Measurements from ENCODE around the gene USP34.
A peak's percentile ranks its signal among the peaks of the same experiment; 100 is the strongest.

Gene USP34

DNA sequence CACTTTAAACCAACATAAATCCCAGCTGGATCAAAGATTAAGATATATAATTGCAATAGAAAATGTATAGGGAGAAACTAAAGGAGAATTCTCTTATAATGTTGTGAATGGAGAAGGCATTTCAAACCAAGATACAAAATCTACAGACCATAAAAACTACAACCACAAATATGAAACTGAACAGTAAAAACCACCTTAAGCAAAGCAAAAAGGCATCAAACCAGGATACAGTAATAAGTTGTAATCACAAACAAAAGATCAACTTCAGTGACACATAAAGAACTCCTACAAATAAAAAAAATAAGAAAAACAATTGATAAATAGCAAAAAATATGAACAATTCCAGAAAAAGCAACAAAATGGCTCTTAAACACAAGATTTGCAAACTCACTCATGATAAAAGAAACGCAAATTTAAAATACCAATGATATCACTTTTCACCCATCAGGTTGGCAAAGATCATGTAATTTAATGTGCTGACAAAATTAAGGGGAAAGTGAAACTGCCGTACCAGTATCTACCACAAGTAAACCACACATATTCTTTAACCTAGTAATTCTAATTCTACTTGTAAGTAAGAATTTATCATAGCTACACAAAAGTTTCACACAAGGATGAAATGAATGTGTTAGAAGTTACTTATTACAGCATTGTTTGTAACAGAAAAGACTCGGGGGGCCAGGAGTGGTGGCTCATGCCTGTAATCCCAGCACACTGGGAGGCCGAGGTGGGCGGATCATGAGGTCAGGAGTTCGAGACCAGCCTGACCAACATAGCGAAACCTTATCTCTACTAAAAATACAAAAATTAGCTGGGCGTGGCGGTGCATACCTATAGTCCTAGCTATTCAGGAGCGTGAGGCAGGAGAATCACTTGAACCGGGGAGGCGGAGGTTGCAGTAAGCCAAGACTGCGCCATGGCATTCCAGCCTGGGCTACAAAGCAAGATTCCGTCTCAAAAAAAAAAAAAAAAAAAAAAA lies 101.9 kb downstream of the USP34 start:
- DNase-seq: peak; percentile 32

DNA sequence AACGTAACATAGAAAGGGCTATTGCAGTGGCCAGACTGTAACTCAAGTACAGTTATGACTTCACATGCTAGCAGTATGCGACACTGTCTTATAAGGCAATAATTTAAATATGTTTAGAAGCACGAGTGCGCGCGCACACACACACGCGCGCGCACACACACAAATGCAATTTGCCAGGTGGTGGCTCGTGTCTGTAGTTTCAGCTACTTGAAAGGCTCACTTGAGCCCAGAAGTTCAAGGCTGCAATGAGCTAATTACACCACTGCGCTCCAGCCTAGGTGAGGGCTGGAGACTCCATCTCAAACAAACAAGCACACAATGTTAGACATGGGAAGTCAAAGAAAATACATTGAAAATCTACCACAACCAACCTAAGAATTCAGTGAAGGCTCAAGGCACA lies 103.7 kb downstream of the USP34 start:
- DNase-seq: no peak

GRCh38 chr2:61363580-61363979 lies 107.3 kb downstream of the USP34 start:
- no peak for DNase-seq

DNA sequence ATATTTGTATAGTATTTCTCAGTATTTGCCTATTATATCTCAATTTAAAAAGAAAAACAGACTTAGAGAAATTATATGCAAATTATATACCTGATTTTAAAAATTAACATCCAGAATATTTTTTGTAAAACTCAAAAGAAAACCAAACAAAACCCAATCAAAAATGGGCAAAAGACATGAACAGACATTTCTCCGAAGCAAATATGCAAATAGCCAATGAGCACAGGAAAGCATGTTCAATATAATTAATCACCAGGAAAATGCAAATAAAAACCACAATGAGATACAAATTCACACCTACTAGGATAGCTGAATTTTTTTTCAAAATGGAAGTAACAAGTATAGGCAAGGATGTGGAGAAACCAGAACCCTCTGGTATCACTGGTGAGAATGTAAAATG lies 108.0 kb downstream of the USP34 start:
- DNase-seq: no peak

DNA sequence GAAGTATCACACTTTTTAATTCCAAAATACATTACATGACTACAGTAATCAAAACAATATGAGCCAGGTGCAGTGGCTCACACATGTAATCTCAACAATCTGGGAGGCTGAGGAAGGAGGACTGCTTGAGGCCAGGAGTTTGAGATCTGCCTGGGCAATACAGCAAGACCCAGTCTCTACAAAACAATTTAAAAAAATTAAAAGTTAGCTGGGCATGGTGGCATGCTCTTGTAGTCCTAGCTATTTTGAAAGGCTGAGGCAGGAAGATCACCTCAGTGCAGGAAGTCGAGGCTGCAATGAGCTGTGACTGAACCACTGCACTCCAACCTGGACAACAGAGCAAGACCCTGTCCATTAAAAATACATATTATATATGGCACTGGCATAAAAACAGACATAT lies 109.8 kb downstream of the USP34 start:
- DNase-seq: no peak

DNA sequence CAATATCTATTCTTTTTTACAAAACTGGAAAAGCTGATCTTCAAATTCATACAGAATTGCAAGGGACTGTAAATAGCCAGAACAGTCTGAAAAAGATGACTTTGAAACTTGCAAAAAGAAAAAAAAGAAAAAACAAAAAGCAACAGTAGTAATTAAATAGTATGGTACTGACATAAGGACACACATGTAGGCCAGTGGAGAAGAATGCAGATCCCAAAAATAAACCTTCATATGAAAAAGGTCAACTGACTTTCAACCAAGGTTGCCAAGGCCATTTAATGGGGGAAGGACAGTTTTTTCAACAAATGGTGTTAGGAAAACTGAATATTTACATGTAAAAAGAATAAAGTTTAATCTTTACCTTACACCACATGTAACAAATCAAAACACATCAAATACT lies 111.8 kb downstream of the USP34 start:
- no peak for DNase-seq

DNA sequence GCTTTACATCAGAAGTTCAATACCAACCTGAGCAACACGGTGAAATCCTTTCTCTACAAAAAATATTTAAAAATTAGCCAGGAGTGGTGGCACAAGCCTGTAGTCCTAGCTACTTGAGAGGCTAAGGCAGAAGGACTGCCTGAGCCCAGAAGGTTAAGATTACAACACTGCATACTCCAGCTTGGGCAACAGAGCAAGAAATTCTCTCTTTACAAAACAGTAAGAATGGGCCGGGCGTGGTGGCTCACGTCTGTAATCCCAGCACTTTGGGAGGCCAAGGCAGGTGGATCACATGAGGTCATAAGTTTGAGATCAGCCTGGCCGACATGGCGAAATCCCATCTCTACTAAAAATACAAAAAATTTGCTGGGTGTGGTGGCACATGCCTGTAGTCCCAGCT lies 113.2 kb downstream of the USP34 start:
- DNase-seq: no peak

GRCh38 chr2:61356958-61357350 lies 113.9 kb downstream of the USP34 start:
- DNase-seq: no peak

GRCh38 chr2:61356261-61356957 lies 114.5 kb downstream of the USP34 start:
- DNase-seq: no peak

- no peak for DNase-seq
Measured at GRCh38 chr2:61354543-61355197, 116.2 kb downstream of the USP34 start.

DNA sequence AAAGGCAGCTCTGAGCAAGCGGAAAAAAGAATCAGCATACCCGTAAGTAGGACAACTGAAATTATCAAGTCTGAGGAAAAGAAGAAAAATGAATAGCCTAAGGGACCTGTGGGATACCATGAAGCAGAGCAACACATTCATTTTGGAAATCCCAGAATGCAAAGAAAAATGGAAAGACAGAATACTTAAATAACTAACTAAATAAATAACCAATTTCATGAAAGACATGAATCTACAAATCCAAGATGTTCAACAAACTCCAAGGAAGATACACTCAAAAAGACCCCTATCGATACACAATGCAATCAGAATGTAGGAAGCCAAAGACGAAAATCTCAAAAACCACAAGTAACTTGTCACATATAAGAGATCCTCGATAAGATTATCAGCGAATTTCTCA lies 117.0 kb downstream of the USP34 start:
- no peak for DNase-seq

- no peak for DNase-seq
Measured at GRCh38 chr2:61350777-61351176, 120.1 kb downstream of the USP34 start.

- DNase-seq: no peak
Measured at GRCh38 chr2:61343141-61343540, 127.7 kb downstream of the USP34 start.

DNA sequence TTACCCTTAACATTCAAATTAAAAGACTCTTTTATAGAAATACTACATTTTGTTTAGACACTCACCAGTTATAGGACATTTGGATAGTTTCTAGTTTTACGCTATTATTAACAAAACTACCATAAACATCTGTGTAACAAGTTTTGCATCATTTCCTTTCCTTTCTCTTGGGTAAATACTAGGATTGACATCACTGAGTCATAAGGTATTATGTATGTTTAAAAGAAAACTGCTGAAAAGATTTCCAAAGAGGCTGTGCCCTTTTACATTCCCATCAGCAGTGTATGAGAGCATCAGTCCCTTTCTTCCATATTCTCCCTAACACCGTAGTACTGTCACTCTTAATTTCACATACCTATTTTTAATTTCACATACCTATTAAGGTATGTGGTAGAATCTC lies 130.6 kb downstream of the USP34 start:
- DNase-seq: no peak

GRCh38 chr2:61338447-61338846 lies 132.4 kb downstream of the USP34 start:
- no peak for DNase-seq

DNA sequence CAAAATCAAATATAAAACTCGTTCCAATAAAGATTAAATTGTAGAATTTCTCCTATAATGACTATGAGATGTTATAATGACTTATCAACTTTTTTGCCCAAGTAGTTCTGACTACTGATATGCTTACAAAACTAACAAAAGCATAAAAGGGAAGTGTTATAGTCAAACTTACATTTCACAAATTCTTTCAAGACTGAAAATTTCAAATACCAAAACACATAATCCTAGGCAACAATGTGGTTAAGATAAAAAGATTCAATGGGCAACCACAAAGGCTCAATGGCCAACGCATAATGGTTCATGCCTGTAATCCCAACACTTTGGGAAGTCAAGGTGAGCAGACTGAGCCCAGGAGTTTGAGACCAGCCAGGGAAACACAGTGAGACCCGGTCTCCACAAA lies 135.7 kb downstream of the USP34 start:
- DNase-seq: no peak

GRCh38 chr2:61334466-61334865 lies 136.4 kb downstream of the USP34 start:
- DNase-seq: no peak

DNA sequence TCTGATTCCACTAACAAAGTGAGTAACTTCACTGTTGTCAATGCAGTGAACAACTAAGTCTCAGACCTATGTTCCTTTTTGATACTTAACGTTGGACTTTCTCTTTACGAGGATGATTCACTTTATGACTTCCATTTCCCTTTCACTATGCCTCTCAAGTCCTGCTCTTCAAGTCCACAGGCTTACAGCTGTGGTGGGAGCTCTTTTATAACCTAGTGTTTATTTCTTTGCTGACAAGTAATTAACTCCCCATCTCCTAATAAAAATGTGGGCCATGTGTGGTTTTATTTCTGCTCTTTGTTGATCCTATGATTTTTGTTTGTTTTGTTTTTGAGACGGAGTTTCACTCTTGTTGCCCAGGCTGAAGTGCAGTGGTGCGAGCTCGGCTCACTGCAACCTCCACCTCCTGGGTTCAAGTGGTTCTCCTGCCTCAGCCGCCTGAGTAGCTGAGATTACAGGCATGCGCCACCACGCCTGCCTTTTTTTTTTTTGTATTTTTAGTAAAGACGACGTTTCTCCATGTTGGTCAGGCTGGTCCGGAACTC lies 142.1 kb downstream of the USP34 start:
- peak; percentile 52 for DNase-seq

DNA sequence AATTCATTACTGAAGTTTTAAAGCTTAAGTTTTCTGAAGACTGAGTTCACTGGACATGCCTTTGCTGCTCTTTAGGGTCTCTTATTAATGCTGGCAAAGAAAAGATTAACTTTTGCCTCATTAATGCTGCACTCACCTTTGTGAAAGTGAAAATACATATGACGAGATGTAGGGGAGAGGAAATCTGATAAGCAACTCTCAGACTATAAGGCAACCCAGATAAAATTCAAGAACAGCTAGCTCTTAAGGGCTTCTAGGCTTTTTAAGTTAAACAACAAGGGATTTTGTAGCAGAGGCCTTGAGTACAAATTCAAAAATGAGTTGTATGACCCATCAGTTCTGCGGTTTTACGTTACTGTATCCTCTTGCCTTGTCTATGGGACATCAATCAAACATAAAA lies 143.7 kb downstream of the USP34 start:
- DNase-seq: peak; percentile 13

DNA sequence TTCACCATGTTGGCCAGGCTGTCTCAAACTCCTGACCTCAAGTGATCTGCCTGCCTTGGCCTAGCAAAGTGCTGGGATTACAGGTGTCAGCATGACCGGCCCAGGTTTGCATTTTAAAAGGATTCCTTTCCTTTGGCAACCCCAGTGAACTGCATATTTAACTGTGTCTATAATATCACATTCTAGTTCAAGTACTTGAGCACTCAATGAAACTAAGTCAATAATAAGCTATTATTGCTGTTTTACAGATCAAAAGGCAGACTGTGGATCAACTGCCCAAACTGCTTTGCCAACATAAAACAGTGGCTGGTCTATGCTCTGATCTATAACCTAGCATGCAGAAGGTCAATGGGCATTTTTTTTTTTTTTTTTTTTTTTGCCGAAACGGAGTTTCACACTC lies 144.5 kb downstream of the USP34 start:
- DNase-seq: no peak

- DNase-seq: no peak
Measured at GRCh38 chr2:61320181-61320580, 150.7 kb downstream of the USP34 start.

- no peak for DNase-seq
Measured at GRCh38 chr2:61318553-61318952, 152.3 kb downstream of the USP34 start.

GRCh38 chr2:61295981-61296380 lies 174.9 kb downstream of the USP34 start:
- DNase-seq: no peak

Data from activated CD4-positive, alpha-beta T cell treated with anti-CD3 and anti-CD28 coated beads, Interleukin-2, Interleukin-6, amounts not matched to agents 100 ng/mL and 50 ng/mL, durations not matched to agents 16 hours and 8 hours (primary cell).